SK-N-SH (cell line): Measurements from ENCODE around the gene SEMA4D. TPM values are rescaled to one million over a fixed set of nuclear protein-coding genes. Genes with fewer than 3 reads are reported as not detected.

Source experiments
- CTCF ChIA-PET: fragments of 300-600, 350-600 bp; formaldehyde crosslinking; extraction: SDS; loops from one replicate; lab custom pipeline; 2021; lab: Yijun Ruan, JAX
- POLR2A ChIA-PET: fragments of 350-600 bp; sonication (Branson Sonifier 250); formaldehyde crosslinking; extraction: SDS; loops from one replicate; lab custom pipeline; 2020; ENCODE audit warnings: antibody characterized with exemption, inconsistent platforms; lab: Yijun Ruan, JAX
- DNase-seq: peaks from one replicate; pipeline ENCODE4 v3.0.0; 2012
- H2AFZ ChIP-seq: fragments of 200-600 bp; sonication (generic); 2 replicates; pipeline ENCODE4 v1.8.1; 2016; ENCODE audit warnings: antibody characterized with exemption, mild to moderate bottlenecking, low read depth
- H3F3A ChIP-seq: fragments of 200-600 bp; sonication (generic); replicated peaks from 2 replicates; pipeline ENCODE3; 2016; ENCODE audit warnings: antibody characterized with exemption, mild to moderate bottlenecking; ENCODE audit not compliant: insufficient read depth
- H3K27ac ChIP-seq, 2 experiments: fragments of 200-500 bp in 1 of 2; fragments of 200-600 bp in 1 of 2; sonication (Bioruptor generic) in 1 of 2; sonication (generic), shearing (Covaris generic) in 1 of 2; 2 replicates each; pipeline versions ENCODE4 v1.5.1 to v1.6.1; 2014 to 2016; ENCODE audit warnings: low read depth in 2 of 2, inconsistent platforms in 1 of 2, low read length in 1 of 2, mild to moderate bottlenecking in 1 of 2, mixed read lengths in 1 of 2
- H3K27me3 ChIP-seq: fragments of 200-600 bp; sonication (generic), shearing (Covaris generic); 2 replicates; pipeline ENCODE4 v1.6.1; 2016; ENCODE audit warnings: mixed run types; ENCODE audit not compliant: insufficient read depth
- H3K36me3 ChIP-seq, 2 experiments: fragments of 200-500 bp in 1 of 2; fragments of 200-600 bp in 1 of 2; sonication (Bioruptor generic) in 1 of 2; sonication (generic) in 1 of 2; replicated peaks in 1 of 2; 2 replicates each; pipeline versions ENCODE3 to v1.5.1; 2014 to 2016; ENCODE audit warnings: low read length in 1 of 2, mild to moderate bottlenecking in 1 of 2; ENCODE audit not compliant: insufficient read depth in 2 of 2, control insufficient read depth in 1 of 2
- H3K4me1 ChIP-seq, 2 experiments: fragments of 200-500 bp in 1 of 2; fragments of 200-600 bp in 1 of 2; sonication (Bioruptor generic) in 1 of 2; sonication (generic), shearing (Covaris generic) in 1 of 2; 2 replicates each; pipeline versions ENCODE4 v1.5.1 to v1.6.1; 2014 to 2016; ENCODE audit warnings: low read depth in 1 of 2, low read length in 1 of 2, mixed run types in 1 of 2; ENCODE audit not compliant: insufficient read depth in 2 of 2, control insufficient read depth in 1 of 2
- H3K4me2 ChIP-seq: fragments of 200-600 bp; sonication (generic), shearing (Covaris generic); 2 replicates; pipeline ENCODE4 v1.6.1; 2017; ENCODE audit warnings: mixed run types
- H3K4me3 ChIP-seq, 2 experiments: fragments of 200-500 bp in 1 of 2; fragments of 200-600 bp in 1 of 2; sonication (Bioruptor generic) in 1 of 2; sonication (generic), shearing (Covaris generic) in 1 of 2; 2 replicates each; pipeline versions ENCODE4 v1.5.1 to v1.8.1; 2014 to 2016; ENCODE audit warnings: low read depth in 2 of 2, inconsistent platforms in 1 of 2, low read length in 1 of 2, mild to moderate bottlenecking in 1 of 2, mixed read lengths in 1 of 2, moderate library complexity in 1 of 2
- H3K79me2 ChIP-seq: fragments of 200-600 bp; sonication (generic); 2 replicates; pipeline ENCODE4 v1.8.1; 2017; ENCODE audit warnings: mild to moderate bottlenecking; ENCODE audit not compliant: insufficient read depth
- H3K9ac ChIP-seq: fragments of 200-600 bp; sonication (generic); 2 replicates; pipeline ENCODE4 v1.6.1; 2017; ENCODE audit warnings: mixed run types
- H3K9me2 ChIP-seq: fragments of 200-600 bp; sonication (generic); 2 replicates; pipeline ENCODE4 v1.6.1; 2017; ENCODE audit warnings: mixed run types
- H3K9me3 ChIP-seq: fragments of 200-600 bp; sonication (generic); 2 replicates; pipeline ENCODE4 v1.6.1; 2017; ENCODE audit warnings: mixed run types, mild to moderate bottlenecking, moderate library complexity
- H4K20me1 ChIP-seq: fragments of 200-600 bp; sonication (generic); 2 replicates; pipeline ENCODE4 v1.6.1; 2017; ENCODE audit warnings: mild to moderate bottlenecking, mixed run types; ENCODE audit not compliant: insufficient read depth
- ELF1 ChIP-seq: IDR thresholded peaks from 2 replicates; pipeline ENCODE4 v1.4.0; 2012
- EZH2phosphoT487 ChIP-seq: fragments of 200-600 bp; sonication (generic); IDR thresholded peaks from 2 replicates; pipeline ENCODE4 v1.6.1; 2017; ENCODE audit warnings: low read depth, mixed run types, mild to moderate bottlenecking, antibody characterized with exemption, moderate library complexity, borderline replicate concordance
- FOSL2 ChIP-seq: IDR thresholded peaks from 2 replicates; pipeline ENCODE4 v1.4.0; 2012; ENCODE audit warnings: low read depth, mild to moderate bottlenecking, moderate library complexity, borderline replicate concordance
- FOXJ3 ChIP-seq: sonication (generic); formaldehyde crosslinking; IDR thresholded peaks from 2 replicates; pipeline ENCODE4 v1.5.1; 2020; ENCODE audit warnings: mild to moderate bottlenecking, missing genetic modification reagents
- GABPA ChIP-seq: IDR thresholded peaks from 2 replicates; pipeline ENCODE4 v1.4.0; 2012; ENCODE audit warnings: low read depth, mild to moderate bottlenecking
- GATA2 ChIP-seq: sonication (generic); formaldehyde crosslinking; IDR thresholded peaks from 2 replicates; pipeline ENCODE4 v1.5.0; 2020; ENCODE audit warnings: mild to moderate bottlenecking, missing genetic modification reagents
- JUND ChIP-seq: IDR thresholded peaks from 2 replicates; pipeline ENCODE4 v1.4.0; 2012
- MAX ChIP-seq: IDR thresholded peaks from 2 replicates; pipeline ENCODE4 v1.4.0; 2012; ENCODE audit warnings: low read depth
- NFIC ChIP-seq: IDR thresholded peaks from 2 replicates; pipeline ENCODE4 v1.4.0; 2012; ENCODE audit warnings: borderline replicate concordance
- POLR2AphosphoS5 ChIP-seq: IDR thresholded peaks from 2 replicates; pipeline ENCODE4 v1.6.1; 2012; ENCODE audit warnings: low read depth, low read length
- RAD21 ChIP-seq: IDR thresholded peaks from 2 replicates; pipeline ENCODE4 v1.6.1; 2012; ENCODE audit warnings: mild to moderate bottlenecking, low read length
- RXRA ChIP-seq: IDR thresholded peaks from 2 replicates; pipeline ENCODE4 v1.4.0; 2012; ENCODE audit warnings: low read depth, mild to moderate bottlenecking, borderline replicate concordance
- TEAD4 ChIP-seq: IDR thresholded peaks from 2 replicates; pipeline ENCODE4 v1.4.0; 2012; ENCODE audit warnings: mild to moderate bottlenecking, borderline replicate concordance; ENCODE audit not compliant: insufficient read depth
- YY1 ChIP-seq: IDR thresholded peaks from 2 replicates; pipeline ENCODE4 v1.4.0; 2012; ENCODE audit warnings: low read depth, mild to moderate bottlenecking
- ZBTB33 ChIP-seq: IDR thresholded peaks from 2 replicates; pipeline ENCODE4 v1.4.0; 2012; ENCODE audit warnings: low read depth, borderline replicate concordance
- WGBS: methylation state at CpG from one replicate; pipeline ENCODE4 v1.1.6; 2017; ENCODE audit warnings: low lambda C conversion rate; 5-methylcytosine and 5-hydroxymethylcytosine counted together
- polyA plus RNA-seq, 3 experiments: library from polyadenylated mRNA; depleted of rRNA; stranded (reverse); fragments of >200 nt; gene quantifications; 2 replicates each; pipeline ENCODE4 v1.2.3, GENCODE V29; 2012
- TF ChIP-seq, protein P1 (sequence below): IDR thresholded peaks from 2 replicates; pipeline ENCODE4 v1.4.0; 2012; ENCODE audit warnings: low read depth, borderline replicate concordance
- TF ChIP-seq, protein P2 (sequence below): fragments of 150-350 bp; IDR thresholded peaks from 2 replicates; pipeline ENCODE4 v1.6.1; 2017; ENCODE audit warnings: antibody characterized with exemption, low read length, low read depth, borderline replicate concordance

SEMA4D gene
- polyA plus RNA-seq, 1 of the 3 experiments (the other 2 are of a cell fraction): 4.8 TPM

DNA sequence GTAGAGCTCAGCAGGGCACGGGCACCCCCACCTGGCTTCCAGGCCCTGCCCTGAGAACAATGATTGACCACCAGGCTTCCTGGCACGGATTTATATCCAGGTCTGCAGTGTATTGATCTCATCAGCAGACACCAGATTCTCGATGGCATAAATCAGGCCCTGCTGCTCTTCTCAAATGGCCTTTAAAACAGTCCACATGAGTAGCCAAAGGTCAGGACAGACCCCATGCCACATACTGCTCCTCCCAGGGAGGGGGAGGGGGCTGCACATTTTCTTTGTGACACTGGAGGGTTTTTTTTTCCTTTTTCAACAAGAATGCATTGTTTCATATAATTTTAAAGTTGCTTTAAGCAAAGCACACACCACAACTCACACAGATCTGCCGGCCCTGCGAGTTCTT, 85.4 kb downstream of the SEMA4D start:
- Histone ChIP-seq H3F3A (no peaks in the 10 kb centered on the region), H4K20me1 (no peaks in the 10 kb centered on the region), H3K9me2 (no peaks in the 10 kb centered on the region), H2AFZ (no peak overlapping the region), H3K79me2 (no peaks in the 10 kb centered on the region), H3K27ac (peak overlapping the region in 1 of 2 experiments; percentile 90; a peak in 2 of 4 replicates), H3K36me3 (no peaks in the 10 kb centered on the region), H3K9ac (no peak overlapping the region), H3K4me3 (no peak overlapping the region), H3K4me2 (no peak overlapping the region), H3K27me3 (no peaks in the 10 kb centered on the region), H3K4me1 (peaks cover 0 to 60% of the 10 kb centered on the region in 2 experiments; a peak in 2 of 4 replicates), H3K9me3 (no peaks in the 10 kb centered on the region)
- POLR2A ChIA-PET: no interaction called here
- CTCF ChIA-PET: interaction anchor here (1.0 kb wide), 1 partner anchor 11 kb away, joined by 3 read pairs; no protein-coding TSS in a partner anchor
- no peak for DNase-seq
- TF ChIP-seq GATA2 (CRISPR knock-in tag): no peak
- no peak for TF ChIP-seq FOXJ3 (CRISPR knock-in tag)
- no peak for TF ChIP-seq RAD21
- no peak for TF ChIP-seq GABPA
- no peak for TF ChIP-seq MAX
- TF ChIP-seq POLR2AphosphoS5: no peak
- TF ChIP-seq FOSL2: no peak
- TF ChIP-seq EZH2phosphoT487: no peak
- TF ChIP-seq JUND: no peak
- TF ChIP-seq NFIC: no peak
- TF ChIP-seq, protein P1, sequence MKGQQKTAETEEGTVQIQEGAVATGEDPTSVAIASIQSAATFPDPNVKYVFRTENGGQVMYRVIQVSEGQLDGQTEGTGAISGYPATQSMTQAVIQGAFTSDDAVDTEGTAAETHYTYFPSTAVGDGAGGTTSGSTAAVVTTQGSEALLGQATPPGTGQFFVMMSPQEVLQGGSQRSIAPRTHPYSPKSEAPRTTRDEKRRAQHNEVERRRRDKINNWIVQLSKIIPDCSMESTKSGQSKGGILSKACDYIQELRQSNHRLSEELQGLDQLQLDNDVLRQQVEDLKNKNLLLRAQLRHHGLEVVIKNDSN: no peak
- no peak for TF ChIP-seq RXRA
- TF ChIP-seq ZBTB33: no peak
- 84% methylated on average over 5 of the region's 5 CpGs for WGBS

DNA sequence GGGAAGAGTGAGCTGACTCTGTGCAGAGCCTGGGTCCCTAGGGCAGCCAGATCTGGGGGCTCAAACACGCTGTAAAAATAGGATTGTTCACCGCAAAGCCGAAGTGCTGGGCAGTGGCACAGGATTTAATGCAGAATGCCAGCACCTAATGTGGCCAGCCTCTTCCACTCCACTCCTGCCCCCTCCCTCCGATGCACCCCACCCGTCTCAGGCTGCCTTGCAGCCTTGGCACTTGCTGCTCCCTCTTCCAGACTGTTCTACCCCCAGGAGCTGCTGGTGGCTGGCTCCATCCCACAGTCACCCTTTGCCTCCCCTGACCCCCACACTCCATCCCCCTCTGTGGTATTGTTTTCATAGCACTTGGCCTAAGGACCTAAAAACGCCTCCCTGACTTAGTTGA, 86.2 kb downstream of the SEMA4D start:
- WGBS: 83% methylated on average over 6 of the region's 6 CpGs
- H3K27ac ChIP-seq: peak overlapping the region in 1 of 2 experiments; percentile 90; a peak in 2 of 4 replicates
- H3K4me1 ChIP-seq: peaks cover 0 to 62% of the 10 kb centered on the region in 2 experiments; a peak in 2 of 4 replicates
- no peak for TF ChIP-seq MAX
- TF ChIP-seq, protein P2, sequence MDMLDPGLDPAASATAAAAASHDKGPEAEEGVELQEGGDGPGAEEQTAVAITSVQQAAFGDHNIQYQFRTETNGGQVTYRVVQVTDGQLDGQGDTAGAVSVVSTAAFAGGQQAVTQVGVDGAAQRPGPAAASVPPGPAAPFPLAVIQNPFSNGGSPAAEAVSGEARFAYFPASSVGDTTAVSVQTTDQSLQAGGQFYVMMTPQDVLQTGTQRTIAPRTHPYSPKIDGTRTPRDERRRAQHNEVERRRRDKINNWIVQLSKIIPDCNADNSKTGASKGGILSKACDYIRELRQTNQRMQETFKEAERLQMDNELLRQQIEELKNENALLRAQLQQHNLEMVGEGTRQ: no peak
- TF ChIP-seq YY1: no peak
- no peak for TF ChIP-seq ELF1
- TF ChIP-seq TEAD4: no peak
- no peak for TF ChIP-seq GABPA
- no peak for TF ChIP-seq ZBTB33
- no peak for TF ChIP-seq JUND
- POLR2A ChIA-PET: no interaction called here
- H3K27me3 ChIP-seq: no peaks in the 10 kb centered on the region
- H2AFZ ChIP-seq: no peak overlapping the region
- no peaks in the 10 kb centered on the region for H3F3A ChIP-seq
- CTCF ChIA-PET: interaction anchor here (1.0 kb wide), 1 partner anchor 12 kb away, joined by 3 read pairs; no protein-coding TSS in a partner anchor
- DNase-seq: no peak
- no peaks in the 10 kb centered on the region for H3K9me3 ChIP-seq
- no peak overlapping the region for H3K4me3 ChIP-seq
- H3K4me2 ChIP-seq: no peak overlapping the region
- H3K9me2 ChIP-seq: no peaks in the 10 kb centered on the region
- no peaks in the 10 kb centered on the region for H3K79me2 ChIP-seq
- no peaks in the 10 kb centered on the region for H4K20me1 ChIP-seq
- no peak overlapping the region for H3K9ac ChIP-seq
- no peaks in the 10 kb centered on the region for H3K36me3 ChIP-seq
